OCI-LY1 (cell line): Measurements from ENCODE around the gene KANSL1.
"Not testable (repeated sequence)": the region's sequence is repeated elsewhere in the genome, so short reads cannot be mapped to it uniquely, and the experiment has no call there.

ENCODE experiments used
- CTCF ChIP-seq: fragments of 200-600 bp; sonication (generic), shearing (Covaris generic); IDR thresholded peaks from 2 replicates; pipeline ENCODE4 v1.5.1; 2017; ENCODE audit warnings: mild to moderate bottlenecking, antibody characterized with exemption, low read length, moderate library complexity, mixed read lengths
- EZH2 ChIP-seq: fragments of 200-600 bp; sonication (generic), shearing (Covaris generic); IDR thresholded peaks from 2 replicates; pipeline ENCODE4 v1.8.0; 2017; ENCODE audit warnings: borderline replicate concordance, mixed run types, mild to moderate bottlenecking, antibody characterized with exemption, low read length, moderate library complexity, mixed read lengths

- not testable (repeated sequence) for TF ChIP-seq CTCF, EZH2
Observed at GRCh38 chr17:46006082-46006481, 187.1 kb downstream of the KANSL1 start.
